GM12872 (cell line): ENCODE data around the gene MBNL2.

ENCODE experiments used
- TF ChIP-seq, protein P1 (sequence below): IDR thresholded peaks from 3 replicates; pipeline ENCODE4 v1.5.1; 2011; ENCODE audit warnings: low read depth, mild to moderate bottlenecking, low read length, moderate library complexity; ENCODE audit not compliant: insufficient read depth

MBNL2 gene

GRCh38 chr13:97413694-97414093 lies 191.6 kb downstream of the MBNL2 start:
- TF ChIP-seq, protein P1, sequence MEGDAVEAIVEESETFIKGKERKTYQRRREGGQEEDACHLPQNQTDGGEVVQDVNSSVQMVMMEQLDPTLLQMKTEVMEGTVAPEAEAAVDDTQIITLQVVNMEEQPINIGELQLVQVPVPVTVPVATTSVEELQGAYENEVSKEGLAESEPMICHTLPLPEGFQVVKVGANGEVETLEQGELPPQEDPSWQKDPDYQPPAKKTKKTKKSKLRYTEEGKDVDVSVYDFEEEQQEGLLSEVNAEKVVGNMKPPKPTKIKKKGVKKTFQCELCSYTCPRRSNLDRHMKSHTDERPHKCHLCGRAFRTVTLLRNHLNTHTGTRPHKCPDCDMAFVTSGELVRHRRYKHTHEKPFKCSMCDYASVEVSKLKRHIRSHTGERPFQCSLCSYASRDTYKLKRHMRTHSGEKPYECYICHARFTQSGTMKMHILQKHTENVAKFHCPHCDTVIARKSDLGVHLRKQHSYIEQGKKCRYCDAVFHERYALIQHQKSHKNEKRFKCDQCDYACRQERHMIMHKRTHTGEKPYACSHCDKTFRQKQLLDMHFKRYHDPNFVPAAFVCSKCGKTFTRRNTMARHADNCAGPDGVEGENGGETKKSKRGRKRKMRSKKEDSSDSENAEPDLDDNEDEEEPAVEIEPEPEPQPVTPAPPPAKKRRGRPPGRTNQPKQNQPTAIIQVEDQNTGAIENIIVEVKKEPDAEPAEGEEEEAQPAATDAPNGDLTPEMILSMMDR = no peak

DNA sequence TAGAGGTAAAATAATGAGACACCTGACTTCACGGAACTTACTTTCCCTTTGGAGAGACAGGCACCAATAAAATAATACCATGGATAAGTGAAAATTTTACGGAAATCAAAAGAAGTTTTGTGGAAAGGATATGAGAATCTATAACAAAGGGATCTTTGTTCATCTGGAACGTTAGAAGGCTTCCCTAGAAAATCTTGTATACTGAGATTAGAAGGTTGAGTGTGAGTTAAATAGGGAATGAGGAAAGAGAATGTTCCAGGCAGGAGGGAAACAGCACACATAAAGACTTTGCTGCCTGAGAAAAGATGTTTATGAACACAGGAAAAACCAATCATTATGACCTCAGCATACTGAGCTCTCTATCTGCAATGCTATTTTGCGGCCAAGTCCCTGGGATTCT lies 192.3 kb downstream of the MBNL2 start:
- TF ChIP-seq, protein P1 = no peak

- TF ChIP-seq, protein P1 = no peak
Measured at GRCh38 chr13:97417698-97418097, 195.6 kb downstream of the MBNL2 start.

DNA sequence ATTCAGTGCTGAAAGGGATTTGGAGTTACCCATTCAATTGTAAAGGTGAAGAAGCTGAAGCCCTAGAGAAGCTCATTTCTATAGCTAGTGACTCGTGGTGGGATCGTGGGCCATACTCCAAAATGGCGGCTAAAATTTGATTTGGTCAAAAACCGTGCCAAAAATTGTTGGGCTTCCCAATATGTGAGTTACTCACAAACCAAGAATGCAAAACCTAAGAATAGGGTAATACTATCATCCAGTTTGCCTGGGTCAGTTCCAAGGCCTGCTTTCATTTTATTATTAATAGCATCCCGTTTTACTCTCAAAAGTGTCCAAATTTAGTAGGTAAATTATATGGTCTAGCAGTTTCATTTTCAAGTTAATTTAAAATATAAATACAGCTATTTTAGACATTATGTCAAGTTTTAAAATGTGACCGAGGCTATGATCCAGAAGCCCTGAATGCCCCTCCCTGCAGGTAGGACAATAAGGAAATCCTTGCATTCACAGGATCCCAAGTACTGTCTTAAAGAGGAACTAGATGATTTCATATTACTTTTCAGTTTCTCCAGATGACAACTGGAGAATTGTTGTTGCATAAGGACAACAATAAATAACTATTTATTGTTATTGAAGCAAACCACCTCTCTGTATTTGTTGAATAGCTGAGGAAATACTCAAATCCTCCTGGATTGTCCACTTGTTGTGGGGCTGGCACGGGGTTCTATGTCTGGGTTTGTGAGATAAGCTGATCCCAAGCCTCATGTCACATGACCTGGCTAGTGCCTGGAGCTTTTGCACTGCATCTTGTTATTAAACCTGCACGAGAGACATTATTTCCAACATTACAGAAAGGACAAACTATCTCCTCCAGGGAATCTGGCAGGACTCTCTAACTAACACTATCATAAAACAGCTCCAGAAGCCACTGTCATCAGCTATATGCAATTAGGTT lies 200.3 kb downstream of the MBNL2 start:
- TF ChIP-seq, protein P1 = no peak

- TF ChIP-seq, protein P1 = no peak
Measured at GRCh38 chr13:97423300-97424045, 201.3 kb downstream of the MBNL2 start.

GRCh38 chr13:97425590-97425989 lies 203.5 kb downstream of the MBNL2 start:
- TF ChIP-seq, protein P1 = no peak

- TF ChIP-seq, protein P1 = no peak
Measured at GRCh38 chr13:97426695-97427094, 204.6 kb downstream of the MBNL2 start.
